ENCODE measurements around the gene KRTAP2-1. TPM values are rescaled to one million over a fixed set of nuclear protein-coding genes. Genes with fewer than 3 reads are reported as not detected.
"Not testable (repeated sequence)": the region's sequence is repeated elsewhere in the genome, so short reads cannot be mapped to it uniquely, and the experiment has no call there.

Gene KRTAP2-1, protein sequence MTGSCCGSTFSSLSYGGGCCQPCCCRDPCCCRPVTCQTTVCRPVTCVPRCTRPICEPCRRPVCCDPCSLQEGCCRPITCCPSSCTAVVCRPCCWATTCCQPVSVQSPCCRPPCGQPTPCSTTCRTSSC
- total RNA-seq = not detected
- long read RNA-seq = 0 reads

DNA sequence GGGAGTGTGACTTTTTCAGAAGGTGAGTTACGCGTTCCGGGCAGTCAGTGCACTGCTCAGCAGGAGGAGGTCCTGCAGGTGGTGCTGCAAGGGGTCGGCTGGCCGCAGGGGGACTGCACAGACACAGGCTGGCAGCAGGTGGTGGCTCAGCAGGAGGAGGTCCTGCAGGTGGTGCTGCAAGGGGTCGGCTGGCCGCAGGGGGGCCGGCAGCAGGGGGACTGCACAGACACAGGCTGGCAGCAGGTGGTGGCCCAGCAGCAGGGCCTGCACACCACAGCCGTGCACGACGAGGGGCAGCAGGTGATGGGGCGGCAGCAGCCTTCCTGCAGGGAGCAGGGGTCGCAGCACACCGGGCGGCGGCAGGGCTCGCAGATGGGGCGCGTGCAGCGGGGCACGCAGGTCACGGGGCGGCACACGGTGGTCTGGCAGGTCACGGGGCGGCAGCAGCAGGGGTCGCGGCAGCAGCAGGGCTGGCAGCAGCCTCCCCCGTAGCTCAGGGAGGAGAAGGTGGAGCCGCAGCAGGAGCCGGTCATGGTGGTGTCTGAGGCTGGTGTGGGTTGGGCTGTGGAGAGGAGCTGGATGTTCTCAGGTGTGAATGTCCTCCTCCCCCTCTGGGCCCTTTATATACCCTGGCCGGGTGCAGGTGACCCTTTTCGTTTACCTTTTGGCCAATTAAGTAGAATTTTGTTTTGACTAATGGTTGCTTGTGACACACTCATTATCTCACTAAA, at the start of gene KRTAP2-1:
Gene KRTAP2-1, minus strand, starts transcription at position 582 of the 731 bp plus-strand sequence. Its CDS starts 49 bp downstream, at position 533.
- intact Hi-C loops (cut with DNase I); DNase-seq (ENCODE audit: low spot score): not testable (repeated sequence)

DNA sequence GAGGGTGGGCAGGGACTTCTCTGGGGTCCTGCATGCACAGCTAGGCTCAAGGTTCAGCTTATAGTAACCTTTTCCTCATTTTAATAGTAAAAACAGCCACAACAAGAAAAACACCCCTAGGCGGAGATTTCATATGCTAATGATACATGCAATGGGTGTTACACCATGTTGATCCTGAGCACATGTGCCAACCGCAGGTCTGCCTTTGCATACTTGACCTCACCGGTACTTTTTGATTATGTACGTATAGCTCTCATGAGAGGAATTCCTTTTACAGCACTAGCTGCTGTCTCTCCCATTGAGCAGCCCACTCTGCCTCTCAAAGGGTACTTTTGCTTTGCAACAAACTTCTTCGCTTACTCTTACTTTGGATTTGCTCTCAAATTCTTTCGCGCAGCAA, 48.9 kb upstream of the KRTAP2-1 start:
- DNase-seq (ENCODE audit: low spot score) = no peak
- intact Hi-C loops (cut with DNase I) = no loop called here

DNA sequence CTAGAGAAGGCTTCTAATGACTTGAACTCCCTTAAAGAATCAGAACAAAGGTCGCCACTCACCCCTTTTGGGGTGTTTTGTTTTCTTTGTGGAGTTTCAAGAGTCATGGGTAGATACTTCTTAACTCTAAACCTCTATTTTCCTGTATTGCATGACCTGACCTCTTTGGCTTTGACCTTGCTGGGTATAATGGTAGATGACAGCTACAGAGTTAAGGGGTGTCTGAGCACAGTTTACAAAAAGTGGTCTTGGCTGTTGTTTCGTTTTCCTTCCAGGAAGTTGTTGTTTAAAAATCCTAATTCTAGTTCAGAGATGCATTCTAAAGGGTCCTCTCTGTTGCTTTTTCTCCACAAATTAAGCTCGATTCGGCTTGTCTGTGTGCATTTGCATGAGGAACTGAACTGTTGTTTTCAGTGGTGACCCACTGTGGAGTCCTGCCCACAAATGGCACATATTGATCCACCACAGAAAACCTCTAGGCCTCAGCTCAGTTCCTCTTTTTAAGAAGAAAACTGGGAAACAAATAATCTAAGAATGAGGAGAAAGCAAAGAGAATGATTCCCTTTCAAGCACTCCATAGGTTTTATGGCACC, 41.7 kb upstream of the KRTAP2-1 start:
- intact Hi-C loops (cut with DNase I); DNase-seq (ENCODE audit: low spot score): not testable (repeated sequence)

DNA sequence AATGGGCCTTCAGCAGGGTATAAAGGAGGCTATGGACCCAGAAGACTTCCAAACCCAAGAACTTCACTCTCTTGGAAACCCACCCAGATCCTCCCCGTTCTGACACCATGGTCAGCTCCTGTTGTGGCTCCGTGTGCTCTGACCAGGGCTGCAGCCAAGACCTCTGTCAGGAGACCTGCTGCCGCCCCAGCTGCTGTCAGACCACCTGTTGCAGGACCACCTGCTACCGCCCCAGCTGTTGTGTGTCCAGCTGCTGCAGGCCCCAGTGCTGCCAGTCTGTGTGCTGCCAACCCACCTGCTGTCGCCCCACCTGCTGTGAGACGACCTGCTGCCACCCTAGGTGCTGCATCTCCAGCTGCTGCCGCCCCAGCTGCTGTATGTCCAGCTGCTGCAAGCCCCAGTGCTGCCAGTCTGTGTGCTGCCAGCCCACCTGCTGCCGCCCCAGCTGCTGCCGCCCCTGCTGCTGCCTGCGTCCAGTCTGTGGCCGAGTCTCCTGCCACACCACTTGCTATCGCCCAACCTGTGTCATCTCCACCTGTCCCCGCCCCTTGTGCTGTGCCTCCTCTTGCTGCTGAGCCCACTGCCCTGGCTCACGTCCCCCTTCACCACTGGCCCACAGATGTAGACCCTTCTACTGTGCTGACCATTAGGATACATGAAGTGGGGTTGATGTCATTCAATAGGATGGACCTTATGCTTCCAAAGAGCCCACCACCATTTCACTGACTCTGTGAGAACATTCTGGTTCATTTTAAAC, 37.2 kb upstream of the KRTAP2-1 start, which contains the start of gene KRTAP4-7:
Gene KRTAP4-7, plus strand, starts transcription at position 51 of the 757 bp plus-strand sequence. Its CDS starts 57 bp downstream, at position 108.
- DNase-seq (ENCODE audit: low spot score); intact Hi-C loops (cut with DNase I): not testable (repeated sequence)

DNA sequence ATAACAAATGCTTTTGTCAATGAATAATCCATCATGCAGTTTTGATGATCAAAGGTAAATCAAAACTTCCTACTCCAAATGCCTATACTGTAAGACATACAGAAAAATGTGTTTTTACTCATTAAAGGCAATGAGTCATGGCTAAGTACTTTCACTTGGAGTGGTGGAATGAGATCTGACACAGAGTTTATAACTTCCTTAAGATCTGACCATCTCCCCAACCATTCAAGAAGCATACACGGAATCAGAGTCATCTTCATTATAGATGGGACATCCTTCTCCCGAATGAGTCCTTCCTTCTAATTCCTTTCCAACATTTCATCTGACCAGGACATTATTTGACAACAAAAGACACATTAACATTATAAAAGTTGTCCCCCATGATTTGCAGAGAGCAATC, 36.3 kb upstream of the KRTAP2-1 start:
- intact Hi-C loops (cut with DNase I); DNase-seq (ENCODE audit: low spot score): not testable (repeated sequence)

DNA sequence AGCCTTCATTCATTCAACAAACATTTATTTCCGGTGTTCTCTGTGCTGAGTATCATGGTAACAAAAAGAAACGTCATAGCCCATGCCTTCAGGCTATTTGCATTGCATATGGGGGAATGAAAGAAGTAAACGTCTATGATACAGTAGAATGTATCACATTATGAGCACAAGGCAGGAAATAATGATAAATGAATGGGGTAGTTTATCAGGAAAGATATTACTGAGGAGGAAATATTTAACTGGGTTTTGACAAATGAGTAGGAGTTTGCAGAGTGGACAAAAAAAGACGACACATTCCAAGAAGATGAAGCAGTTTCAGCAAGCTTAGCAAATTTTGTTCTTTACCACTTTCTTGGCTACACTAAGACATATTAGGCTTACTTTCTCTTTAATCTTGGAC, 35.5 kb upstream of the KRTAP2-1 start:
- DNase-seq (ENCODE audit: low spot score) = no peak
- intact Hi-C loops (cut with DNase I) = no loop called here

DNA sequence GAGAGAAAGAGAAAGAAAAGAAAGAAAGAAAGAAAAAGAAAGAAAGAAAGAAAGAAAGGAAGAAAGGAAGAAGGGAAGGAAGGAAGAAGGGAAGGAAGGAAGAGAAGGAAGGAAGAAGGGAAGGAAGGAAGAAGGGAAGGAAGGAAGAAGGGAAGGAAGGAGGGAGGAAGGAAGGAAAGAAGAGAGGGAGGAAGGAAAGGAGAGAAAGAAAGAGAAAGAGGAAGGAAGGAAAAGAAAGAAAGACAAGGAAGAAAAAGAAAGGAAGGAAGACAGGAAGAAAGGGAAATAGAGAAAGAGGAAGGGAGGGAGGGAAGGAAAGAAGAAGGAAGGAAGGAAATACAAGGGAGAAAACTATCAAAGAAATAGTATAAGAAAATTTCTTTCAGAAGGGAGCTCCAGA, 29.7 kb upstream of the KRTAP2-1 start:
- no peak for DNase-seq (ENCODE audit: low spot score)
- intact Hi-C loops (cut with DNase I) = no loop called here

DNA sequence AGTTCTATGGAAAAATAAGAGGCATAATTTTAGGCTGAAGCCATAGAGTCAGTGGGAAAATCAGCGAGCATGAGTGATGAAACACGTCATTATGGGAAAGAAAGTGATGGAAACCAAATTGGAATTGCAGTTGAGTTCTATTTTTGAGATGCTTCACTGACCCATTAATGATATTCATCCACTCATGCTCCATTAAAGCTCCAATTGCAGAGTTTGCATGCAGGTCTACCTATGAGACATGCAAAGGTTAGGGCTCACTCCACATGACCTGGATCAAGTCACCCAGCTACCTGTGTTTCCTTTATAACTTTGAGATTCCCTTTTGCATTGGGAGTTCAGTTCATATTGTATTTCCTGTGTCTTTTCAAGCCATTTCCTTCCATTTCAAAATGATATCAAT, 26.6 kb upstream of the KRTAP2-1 start:
- no peak for DNase-seq (ENCODE audit: low spot score)
- intact Hi-C loops (cut with DNase I) = no loop called here

DNA sequence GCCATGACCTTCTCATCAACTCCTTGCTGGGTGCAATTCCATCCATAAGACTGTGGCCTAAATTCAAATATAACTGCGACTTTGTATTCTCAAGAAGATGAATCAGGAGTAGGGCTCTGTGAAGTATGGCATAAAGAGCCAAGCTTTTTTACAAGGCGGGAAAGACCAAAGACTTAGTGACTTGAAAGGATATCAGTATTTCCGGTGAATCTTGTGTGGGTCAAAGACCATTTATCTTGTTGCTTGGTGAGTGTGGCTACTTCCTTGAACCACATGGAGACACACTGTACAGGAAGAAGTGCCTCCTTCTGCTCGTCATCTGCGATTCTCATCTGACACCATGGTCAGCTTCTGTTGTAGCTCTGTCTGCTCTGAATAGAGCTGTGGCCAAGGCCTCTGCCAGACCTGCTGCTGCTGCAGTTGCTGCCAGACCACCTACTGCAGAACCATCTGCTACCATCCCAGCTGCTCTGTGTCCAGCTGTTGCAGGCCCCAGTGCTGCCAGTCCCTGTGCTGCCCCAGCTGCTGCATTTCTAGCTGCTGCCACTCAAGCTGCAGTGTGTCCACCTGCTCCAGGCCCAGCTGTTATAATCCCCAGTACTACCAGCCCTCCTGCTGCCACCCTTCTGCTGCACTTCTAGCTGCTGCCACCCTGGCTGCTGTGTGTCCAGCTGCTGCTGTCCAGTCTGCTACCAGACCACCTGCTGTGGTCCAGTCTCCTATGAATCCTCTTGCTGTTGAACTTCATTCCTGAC, 24.7 kb upstream of the KRTAP2-1 start:
- intact Hi-C loops (cut with DNase I) = no loop called here
- no peak for DNase-seq (ENCODE audit: low spot score)

DNA sequence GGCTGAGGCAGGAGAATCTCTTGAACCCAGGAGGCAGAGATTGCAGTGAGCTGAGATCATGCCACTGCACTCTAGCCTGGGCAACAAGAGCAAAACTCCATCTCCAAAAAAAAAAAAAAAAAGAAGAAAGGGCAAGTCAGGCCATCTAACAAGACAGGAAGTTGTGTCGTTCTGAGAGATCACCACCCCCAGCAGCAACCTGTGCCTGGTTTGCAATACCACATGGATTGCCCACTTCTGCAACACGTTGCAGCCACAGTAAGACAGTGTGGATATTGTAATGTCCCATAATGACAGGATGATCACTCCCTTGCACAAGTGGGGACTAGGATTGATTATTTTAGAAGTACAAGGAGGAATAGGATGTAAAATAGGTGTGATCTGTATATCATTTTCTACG, 21.9 kb upstream of the KRTAP2-1 start:
- intact Hi-C loops (cut with DNase I) = no loop called here
- no peak for DNase-seq (ENCODE audit: low spot score)

DNA sequence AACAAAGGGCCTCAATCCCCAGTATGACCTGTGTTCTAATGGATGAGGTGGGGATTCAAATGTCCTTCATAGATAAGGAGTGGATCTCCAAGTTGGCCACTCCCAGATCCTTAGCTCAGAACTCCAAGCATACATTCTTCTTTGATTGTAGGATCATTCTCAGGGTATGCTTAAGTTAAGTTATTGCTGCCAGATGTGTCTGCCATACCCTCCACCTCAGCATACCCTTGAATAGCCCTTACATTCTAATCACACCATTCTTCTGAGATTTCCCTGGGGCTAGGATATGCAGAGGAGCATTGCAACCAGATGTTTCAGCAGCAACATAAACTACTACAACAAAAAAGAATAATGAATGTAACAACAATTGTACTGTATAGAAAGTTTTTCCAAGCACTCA, 20.2 kb upstream of the KRTAP2-1 start:
- intact Hi-C loops (cut with DNase I) = no loop called here
- no peak for DNase-seq (ENCODE audit: low spot score)

DNA sequence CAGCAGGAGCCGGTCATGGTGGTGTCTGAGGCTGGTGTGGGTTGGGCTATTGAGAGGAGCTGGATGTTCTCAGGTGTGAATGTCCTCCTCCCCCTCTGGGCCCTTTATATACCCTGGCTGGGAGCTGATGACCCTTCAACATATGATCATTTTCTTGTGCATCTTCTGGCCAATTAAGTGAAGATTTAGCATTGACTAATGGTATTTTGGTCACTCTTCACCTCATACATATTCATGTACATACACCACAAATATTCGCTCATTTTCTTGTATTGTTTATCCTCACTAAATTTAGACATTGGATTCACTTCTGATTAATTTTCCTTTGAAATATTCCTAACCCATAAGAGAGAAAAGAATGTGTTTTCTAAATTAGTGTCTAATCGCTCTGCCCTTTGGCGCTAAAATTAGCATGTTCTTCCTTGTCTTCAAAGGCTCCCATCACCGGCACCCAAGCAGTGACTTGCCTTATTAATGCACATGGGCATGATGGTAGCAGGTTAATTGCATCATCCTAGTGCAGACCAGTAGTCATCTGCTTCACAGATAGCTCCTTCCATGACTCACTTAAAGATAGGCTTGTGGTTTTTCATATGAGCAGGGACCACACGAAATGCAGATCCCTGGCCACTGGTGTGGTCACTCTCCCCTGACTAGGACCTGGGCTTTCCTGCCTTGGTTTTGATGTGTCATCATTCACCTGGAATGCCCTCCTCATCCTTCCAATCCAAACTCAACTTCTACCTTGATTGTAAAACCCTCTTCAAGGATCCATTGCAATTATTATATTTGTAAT, 18.9 kb upstream of the KRTAP2-1 start, which contains the start of gene KRTAP2-4:
Gene KRTAP2-4, minus strand, starts transcription at position 51 of the 796 bp plus-strand sequence. Its CDS starts 34 bp downstream, at position 17.
- intact Hi-C loops (cut with DNase I) = no loop called here
- no peak for DNase-seq (ENCODE audit: low spot score)

DNA sequence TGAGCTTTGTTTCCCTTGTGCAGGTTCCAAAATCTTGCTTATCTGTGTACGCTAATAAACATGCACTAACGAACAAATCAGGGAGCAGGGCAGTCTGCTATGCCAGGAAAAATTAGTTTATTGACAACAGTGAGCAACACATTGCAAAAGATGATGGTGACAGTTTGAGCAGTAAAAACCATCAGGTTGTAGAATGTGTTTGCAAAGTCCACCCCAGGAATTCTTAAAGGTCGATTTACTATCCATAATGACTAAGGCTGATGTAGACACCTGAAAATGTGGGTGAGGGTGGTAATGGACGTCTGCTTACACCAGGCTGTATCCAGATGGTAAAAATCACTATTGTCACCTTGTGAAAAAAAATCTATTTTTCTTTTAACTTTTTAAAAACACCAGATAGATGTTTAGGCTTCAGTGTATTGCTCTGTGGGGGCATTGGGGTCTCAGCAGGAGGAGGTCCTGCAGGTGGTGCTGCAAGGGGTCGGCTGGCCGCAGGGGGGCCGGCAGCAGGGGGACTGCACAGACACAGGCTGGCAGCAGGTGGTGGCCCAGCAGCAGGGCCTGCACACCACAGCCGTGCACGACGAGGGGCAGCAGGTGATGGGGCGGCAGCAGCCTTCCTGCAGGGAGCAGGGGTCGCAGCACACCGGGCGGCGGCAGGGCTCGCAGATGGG, 18.0 kb upstream of the KRTAP2-1 start:
- DNase-seq (ENCODE audit: low spot score); intact Hi-C loops (cut with DNase I): not testable (repeated sequence)

DNA sequence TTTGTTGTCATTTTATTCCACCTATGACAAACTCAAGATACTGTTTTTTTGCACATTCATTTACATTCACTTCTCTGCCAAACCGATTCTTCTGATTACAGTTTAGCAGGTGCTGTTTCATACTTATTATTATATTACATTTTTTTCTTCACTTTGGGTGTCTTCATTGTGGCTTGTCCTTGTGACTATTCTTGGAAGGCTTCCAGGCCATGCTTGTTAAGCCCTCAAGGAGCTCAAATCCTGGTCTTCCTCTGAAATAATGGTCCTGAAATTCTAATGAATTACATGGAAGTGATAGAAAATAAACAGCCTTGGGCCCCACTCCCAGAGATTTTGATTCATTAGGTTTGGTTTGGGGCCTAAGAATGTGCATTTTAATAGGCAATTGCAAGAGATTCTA, 17.2 kb upstream of the KRTAP2-1 start:
- no peak for DNase-seq (ENCODE audit: low spot score)
- intact Hi-C loops (cut with DNase I) = no loop called here

DNA sequence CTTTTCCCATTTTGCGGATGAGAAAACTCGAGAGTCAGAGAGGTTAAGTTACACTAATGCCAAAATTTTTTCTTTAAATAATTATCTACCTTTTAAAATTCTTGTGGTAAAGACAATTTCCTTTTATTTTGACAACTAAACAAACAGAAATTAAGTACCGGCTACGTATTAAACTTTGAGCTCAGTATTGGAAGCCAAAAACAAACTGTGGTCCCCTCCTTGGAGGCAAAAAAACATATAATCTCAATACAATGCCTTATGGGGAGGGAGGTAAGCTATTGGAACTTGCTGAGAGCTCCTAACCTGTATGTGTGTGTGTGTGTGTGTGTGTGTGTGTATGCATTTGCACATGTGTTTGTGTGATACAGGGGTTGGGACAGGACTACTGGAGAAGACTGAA, 16.3 kb upstream of the KRTAP2-1 start:
- DNase-seq (ENCODE audit: low spot score) = no peak
- intact Hi-C loops (cut with DNase I) = no loop called here

DNA sequence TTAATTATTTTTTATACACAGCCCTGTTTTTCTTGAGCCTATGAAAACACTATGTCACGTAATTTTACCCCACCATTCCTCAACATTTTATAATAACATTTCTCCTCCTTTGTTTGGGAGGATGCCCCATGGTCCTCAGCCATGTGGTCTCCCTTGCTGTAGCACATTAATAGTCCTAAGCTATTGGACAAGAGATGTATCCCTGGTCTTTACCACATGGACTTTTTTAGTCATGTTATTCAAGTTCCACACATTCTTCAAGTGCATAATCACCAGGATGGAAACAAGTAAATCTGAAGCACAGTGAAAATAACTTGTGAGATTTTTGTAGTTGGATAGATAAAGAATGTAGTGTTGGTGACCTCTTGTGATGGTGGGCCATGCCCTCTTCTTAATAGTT, 14.8 kb upstream of the KRTAP2-1 start:
- DNase-seq (ENCODE audit: low spot score) = no peak

DNA sequence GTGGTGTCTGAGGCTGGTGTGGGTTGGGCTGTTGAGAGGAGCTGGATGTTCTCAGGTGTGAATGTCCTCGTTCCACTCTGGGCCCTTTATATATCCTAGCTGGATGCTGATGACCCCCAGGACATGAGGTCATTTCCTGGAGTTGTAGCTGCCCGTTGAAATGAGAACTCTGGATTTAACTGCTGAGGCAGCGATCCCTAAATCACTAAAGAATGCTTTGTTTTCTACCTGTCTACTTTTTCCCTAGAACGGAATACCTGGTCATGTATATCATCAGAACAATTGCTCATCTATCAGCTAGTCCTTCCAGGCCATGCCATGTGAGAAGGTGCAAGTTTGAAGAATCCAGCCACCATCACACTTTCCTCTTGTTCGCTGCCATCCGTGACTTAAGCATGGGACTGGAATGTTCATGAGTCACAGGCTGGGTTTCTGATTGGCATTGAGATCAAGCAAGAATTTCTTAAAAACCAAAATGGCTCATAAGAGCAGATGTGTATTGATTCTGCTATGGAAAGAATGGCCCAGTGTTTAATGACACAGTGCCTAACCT, 13.0 kb upstream of the KRTAP2-1 start, which contains the start of gene KRTAP2-3:
Gene KRTAP2-3, minus strand, starts transcription at position 63 of the 553 bp plus-strand sequence. CDS start 64 bp downstream, outside the sequence.
- intact Hi-C loops (cut with DNase I) = no loop called here
- no peak for DNase-seq (ENCODE audit: low spot score)

More for the DNA sequence above, 14.8 kb upstream of the KRTAP2-1 start:
- intact Hi-C loops (cut with DNase I) = no loop called here
